ENCODE results near the gene CCDC40. TPM values are rescaled to one million over a fixed set of nuclear protein-coding genes. Genes with fewer than 3 reads are reported as not detected.

Gene CCDC40
- total RNA-seq, 4 donors from 2014 or later: 2.8 to 54.5 (median 7.8) TPM

DNA sequence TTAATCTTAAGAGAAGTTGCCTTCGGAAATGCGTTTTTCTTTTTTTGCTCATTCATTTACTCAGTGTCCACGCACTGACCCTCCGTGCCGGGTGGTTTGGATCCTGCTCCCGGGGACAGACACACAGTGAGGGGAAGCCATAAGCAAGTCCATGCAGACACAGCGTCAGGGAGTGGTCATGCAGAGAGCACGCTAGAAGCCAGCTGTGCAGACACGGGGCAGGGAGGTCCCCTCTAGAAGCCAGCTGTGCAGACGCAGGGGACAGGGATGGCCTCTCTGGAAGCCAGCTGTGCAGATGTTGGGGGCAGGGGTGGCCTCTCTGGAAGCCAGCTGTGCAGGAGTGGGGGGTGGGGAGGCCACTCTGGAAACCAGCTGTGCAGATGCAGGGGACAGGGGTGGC lies 69.7 kb downstream of the CCDC40 start:
- H3K4me1 ChIP-seq: peaks cover 0 to 7% (median 5%) of the 10 kb centered on the region in 4 donors
- H3K27me3 ChIP-seq: no peaks in the 10 kb centered on the region
- H3K9me3 ChIP-seq: no peaks in the 10 kb centered on the region
- H3K4me3 ChIP-seq: no peak overlapping the region
- TF ChIP-seq, protein P1, sequence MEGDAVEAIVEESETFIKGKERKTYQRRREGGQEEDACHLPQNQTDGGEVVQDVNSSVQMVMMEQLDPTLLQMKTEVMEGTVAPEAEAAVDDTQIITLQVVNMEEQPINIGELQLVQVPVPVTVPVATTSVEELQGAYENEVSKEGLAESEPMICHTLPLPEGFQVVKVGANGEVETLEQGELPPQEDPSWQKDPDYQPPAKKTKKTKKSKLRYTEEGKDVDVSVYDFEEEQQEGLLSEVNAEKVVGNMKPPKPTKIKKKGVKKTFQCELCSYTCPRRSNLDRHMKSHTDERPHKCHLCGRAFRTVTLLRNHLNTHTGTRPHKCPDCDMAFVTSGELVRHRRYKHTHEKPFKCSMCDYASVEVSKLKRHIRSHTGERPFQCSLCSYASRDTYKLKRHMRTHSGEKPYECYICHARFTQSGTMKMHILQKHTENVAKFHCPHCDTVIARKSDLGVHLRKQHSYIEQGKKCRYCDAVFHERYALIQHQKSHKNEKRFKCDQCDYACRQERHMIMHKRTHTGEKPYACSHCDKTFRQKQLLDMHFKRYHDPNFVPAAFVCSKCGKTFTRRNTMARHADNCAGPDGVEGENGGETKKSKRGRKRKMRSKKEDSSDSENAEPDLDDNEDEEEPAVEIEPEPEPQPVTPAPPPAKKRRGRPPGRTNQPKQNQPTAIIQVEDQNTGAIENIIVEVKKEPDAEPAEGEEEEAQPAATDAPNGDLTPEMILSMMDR (IDR thresholded peaks at IDR 0.05): no peak
- TF ChIP-seq POLR2A (IDR thresholded peaks at IDR 0.05): no peak
- DNase-seq: no peak
- H3K27ac ChIP-seq: no peak overlapping the region
- H3K36me3 ChIP-seq: no peaks in the 10 kb centered on the region

DNA sequence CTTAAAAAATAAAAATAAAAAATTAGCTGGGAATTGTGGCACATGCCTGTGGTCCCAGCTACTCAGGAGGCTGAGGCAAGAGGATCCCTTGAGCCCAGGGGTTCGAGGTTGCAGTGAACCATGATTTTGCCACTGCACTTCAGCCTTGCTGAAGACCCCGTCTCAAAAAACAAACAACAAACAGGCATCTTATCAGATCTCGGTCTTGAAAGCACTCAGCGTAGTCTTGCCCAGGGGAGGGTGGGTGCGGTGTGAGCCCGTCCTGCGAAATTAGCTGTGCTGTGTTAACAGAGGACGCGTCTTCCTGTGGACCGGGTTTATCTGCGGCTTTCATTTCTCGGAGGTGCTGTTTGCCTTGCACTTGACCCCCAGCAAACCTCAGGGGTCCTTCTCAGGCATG lies 70.3 kb downstream of the CCDC40 start:
- Histone ChIP-seq H3K9me3 (no peaks in the 10 kb centered on the region), H3K4me3 (no peak overlapping the region), H3K36me3 (no peaks in the 10 kb centered on the region), H3K27ac (no peak overlapping the region), H3K4me1 (peaks cover 0 to 7% (median 3%) of the 10 kb centered on the region in 4 donors), H3K27me3 (no peaks in the 10 kb centered on the region)
- peak in 1 of 3 donors; percentile 33 for DNase-seq
- TF ChIP-seq, protein P1 (IDR thresholded peaks at IDR 0.05): no peak
- no peak for TF ChIP-seq POLR2A (IDR thresholded peaks at IDR 0.05)

DNA sequence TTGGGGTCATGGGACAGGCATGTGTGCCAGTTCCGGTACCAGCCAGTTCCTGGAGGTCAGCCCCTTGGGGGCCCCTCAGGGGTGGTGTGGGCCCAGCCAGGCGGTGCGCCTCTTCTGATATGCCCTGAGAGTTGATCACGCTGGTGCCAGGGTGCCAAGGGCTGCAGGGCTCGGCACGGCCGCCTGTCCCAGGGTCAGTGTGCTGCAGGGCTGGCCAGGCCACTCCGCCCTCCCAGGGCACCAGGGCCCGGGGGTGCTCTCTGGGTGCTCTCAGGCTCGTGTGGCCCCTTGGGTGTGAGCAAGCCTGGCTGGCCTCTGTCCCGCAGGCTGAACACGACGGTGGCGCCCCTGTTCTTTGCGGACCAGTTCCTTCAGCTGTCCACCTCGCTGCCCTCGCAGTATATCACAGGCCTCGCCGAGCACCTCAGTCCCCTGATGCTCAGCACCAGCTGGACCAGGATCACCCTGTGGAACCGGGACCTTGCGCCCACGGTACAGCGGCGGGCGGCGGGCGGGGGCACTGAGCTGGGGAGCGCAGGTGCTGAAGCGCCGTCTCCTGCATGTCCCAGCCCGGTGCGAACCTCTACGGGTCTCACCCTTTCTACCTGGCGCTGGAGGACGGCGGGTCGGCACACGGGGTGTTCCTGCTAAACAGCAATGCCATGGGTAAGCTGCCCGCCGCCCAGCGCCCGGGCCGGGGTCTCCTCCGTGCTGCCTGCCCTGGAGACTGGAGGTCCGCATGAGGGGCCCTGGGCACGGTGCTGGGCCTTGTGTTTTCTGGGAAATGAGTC lies 71.0 kb downstream of the CCDC40 start:
- TF ChIP-seq POLR2A (IDR thresholded peaks at IDR 0.05): no peak
- TF ChIP-seq, protein P1 (IDR thresholded peaks at IDR 0.05): no peak
- Histone ChIP-seq H3K27me3 (no peaks in the 10 kb centered on the region), H3K4me1 (peaks cover 0 to 2% (median under 1%) of the 10 kb centered on the region in 4 donors), H3K27ac (no peak overlapping the region), H3K4me3 (no peak overlapping the region), H3K36me3 (no peaks in the 10 kb centered on the region), H3K9me3 (no peaks in the 10 kb centered on the region)
- DNase-seq: peak in 1 of 3 donors; percentile 36

DNA sequence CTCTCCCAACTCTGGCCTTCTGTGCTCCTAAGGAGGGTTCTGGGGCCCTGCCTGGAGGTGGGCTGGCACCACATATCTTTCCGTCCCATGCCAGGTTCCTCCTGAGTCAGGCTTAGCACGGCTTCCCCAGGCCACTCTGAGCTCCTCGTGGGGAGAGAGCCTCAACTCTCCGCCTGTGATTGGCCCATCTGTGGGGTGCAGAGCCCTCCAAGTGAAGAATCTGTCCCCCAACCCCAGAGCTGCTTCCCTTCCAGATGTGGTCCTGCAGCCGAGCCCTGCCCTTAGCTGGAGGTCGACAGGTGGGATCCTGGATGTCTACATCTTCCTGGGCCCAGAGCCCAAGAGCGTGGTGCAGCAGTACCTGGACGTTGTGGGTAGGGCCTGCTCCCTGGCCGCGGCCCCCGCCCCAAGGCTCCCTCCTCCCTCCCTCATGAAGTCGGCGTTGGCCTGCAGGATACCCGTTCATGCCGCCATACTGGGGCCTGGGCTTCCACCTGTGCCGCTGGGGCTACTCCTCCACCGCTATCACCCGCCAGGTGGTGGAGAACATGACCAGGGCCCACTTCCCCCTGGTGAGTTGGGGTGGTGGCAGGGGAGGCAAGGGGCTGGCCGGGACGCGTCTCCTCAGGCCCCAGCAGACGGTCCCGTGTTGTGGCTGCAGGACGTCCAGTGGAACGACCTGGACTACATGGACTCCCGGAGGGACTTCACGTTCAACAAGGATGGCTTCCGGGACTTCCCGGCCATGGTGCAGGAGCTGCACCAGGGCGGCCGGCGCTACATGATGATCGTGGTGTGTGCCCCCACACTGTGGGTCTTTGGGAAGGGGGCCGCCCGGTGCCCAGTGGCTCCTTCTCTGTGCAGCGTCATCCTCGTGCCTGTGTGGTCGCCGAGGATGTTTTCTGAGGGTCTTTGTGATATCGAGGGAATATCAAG lies 71.9 kb downstream of the CCDC40 start:
- no peaks in the 10 kb centered on the region for H3K36me3 ChIP-seq
- H3K4me3 ChIP-seq: no peak overlapping the region
- peaks cover 0 to 4% (median 0%) of the 10 kb centered on the region in 4 donors for H3K4me1 ChIP-seq
- H3K9me3 ChIP-seq: no peaks in the 10 kb centered on the region
- peak in 1 of 3 donors; percentile 37 for DNase-seq
- no peaks in the 10 kb centered on the region for H3K27me3 ChIP-seq
- TF ChIP-seq, protein P1 (IDR thresholded peaks at IDR 0.05): no peak
- no peak for TF ChIP-seq POLR2A (IDR thresholded peaks at IDR 0.05)
- no peak overlapping the region for H3K27ac ChIP-seq

DNA sequence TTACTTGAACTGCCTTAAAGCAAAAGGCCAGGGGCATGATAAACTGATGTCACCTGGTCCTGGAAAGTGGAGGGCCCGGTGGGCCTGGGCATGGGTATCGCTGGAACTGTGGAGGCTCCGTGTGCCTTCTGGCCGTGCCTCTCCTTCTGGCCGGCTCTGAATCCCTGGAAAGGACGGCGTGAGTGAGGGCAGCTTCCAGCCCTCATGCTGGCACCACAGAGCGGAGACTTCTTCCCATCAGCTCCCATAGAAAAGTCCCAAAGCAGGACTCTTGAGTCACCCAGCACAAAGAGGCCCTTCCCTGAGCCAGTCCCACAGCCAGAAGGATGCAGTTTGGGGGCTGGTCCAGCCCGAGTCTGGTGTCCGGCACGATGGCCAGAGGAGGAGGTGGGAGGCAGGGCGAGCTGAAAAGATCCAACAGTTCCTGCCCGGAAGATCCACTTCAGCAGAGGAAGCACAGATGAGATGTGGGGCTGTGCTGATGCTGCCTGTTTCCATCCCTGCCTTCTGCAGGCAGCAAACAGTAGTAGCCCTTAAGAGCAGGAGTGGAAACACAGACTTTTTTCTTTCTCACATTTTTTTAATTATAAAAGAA lies 72.7 kb downstream of the CCDC40 start:
- no peak for TF ChIP-seq POLR2A (IDR thresholded peaks at IDR 0.05)
- TF ChIP-seq, protein P1 (IDR thresholded peaks at IDR 0.05): no peak
- no peak overlapping the region for H3K4me3 ChIP-seq
- no peaks in the 10 kb centered on the region for H3K9me3 ChIP-seq
- H3K27me3 ChIP-seq: no peaks in the 10 kb centered on the region
- DNase-seq: peak in 1 of 3 donors; percentile 33
- peaks cover 0 to 4% (median 0%) of the 10 kb centered on the region in 4 donors for H3K4me1 ChIP-seq
- H3K36me3 ChIP-seq: no peaks in the 10 kb centered on the region
- H3K27ac ChIP-seq: no peak overlapping the region

Measured in Peyer's patch (tissue), 4 donors.